ENCODE measurements around the gene ATPAF2.
A peak's percentile ranks its signal among the peaks of the same experiment; 100 is the strongest.

The ATPAF2 gene

DNA sequence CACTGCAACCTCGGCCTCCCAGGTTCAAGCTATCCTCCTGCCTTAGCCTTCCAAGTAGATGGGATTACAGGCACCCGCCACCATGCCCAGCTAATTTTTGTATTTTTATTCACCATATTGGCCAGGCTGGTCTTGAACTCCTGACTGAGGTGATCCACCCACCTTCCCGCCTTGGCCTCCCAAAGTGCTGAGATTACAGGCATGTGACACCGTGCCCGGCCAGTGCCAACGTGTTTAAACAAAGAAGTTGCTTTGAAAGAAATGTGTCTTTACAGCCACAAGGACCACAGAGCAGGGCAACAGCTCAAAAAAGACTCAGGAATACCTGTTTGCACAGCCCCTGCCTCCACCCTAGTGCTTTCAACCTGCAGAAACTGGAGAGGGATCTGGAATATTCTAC is 25.0 kb downstream of the ATPAF2 start:
- TF ChIP-seq, protein P1, sequence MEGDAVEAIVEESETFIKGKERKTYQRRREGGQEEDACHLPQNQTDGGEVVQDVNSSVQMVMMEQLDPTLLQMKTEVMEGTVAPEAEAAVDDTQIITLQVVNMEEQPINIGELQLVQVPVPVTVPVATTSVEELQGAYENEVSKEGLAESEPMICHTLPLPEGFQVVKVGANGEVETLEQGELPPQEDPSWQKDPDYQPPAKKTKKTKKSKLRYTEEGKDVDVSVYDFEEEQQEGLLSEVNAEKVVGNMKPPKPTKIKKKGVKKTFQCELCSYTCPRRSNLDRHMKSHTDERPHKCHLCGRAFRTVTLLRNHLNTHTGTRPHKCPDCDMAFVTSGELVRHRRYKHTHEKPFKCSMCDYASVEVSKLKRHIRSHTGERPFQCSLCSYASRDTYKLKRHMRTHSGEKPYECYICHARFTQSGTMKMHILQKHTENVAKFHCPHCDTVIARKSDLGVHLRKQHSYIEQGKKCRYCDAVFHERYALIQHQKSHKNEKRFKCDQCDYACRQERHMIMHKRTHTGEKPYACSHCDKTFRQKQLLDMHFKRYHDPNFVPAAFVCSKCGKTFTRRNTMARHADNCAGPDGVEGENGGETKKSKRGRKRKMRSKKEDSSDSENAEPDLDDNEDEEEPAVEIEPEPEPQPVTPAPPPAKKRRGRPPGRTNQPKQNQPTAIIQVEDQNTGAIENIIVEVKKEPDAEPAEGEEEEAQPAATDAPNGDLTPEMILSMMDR (conservative IDR thresholded peaks at IDR 0.05; ENCODE audit: low read depth, low read length), result no peak
- DNase-seq (ENCODE audit: low read depth), result no peak
- H3K4me3 ChIP-seq (ENCODE audit: low read depth, low read length), result no peak overlapping the region

DNA sequence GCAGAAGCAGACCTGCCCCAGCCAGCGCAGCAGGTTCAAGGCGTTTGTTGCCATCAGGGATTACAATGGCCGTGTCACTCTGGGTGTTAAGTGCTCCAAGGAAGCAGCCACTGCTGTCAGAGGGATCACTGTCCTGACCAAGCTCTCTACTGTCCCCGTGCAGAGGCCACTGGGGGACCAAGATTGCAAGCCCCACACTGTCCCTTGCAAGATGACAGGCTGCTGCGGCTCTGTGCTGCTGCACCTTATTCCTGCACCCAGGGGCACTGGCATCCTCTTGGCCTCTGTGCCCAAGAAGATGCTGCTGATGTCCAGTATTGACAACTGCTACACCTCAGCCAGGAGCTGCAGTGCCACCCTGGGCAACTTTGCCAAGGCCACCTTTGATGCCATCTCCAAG is 27.7 kb downstream of the ATPAF2 start:
- DNase-seq (ENCODE audit: low read depth), result no peak

DNA sequence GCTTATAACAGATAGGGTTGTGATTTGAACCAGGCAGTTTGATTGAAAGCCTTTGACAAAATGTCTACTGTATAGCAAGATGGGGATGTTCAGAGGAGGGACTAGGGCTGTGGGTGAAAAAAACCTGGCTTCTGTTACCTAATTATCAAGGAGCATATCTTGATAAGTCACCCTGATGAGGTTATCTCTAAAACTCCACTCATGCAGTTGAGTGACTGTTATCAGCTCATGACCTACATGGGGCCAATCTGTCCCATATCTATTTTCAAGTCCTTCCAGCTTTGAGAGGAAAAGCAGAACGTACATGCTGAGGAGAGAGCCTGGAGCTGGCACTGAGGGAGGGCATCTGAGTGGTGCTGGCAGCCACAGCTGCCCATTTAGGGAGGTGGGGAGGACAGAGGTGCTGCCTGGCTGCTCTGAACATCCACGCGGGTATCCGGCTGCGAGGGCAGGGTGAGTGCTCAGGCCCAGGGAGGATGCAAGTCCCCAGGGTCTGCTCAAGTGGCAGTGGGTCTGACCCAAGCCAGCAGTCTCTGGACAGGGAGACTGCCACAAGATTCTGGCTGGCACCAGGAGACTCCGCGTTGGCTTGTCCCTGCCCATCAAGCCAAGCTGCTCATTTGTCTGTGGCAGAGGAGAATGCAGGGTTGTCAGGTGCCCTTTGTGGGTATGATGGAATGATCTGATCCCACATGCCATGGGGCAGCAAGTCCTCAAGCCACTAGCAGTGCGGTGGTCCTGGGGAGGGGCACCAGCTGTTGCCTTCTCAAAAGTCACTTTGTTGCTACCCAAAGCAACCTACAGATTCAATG is 29.2 kb downstream of the ATPAF2 start:
- TF ChIP-seq, protein P1 (conservative IDR thresholded peaks at IDR 0.05; ENCODE audit: low read depth, low read length), result no peak
- no peak overlapping the region for H3K4me3 ChIP-seq (ENCODE audit: low read depth, low read length)
- DNase-seq (ENCODE audit: low read depth), result no peak

More for the DNA sequence above, 27.7 kb downstream of the ATPAF2 start:
- H3K4me3 ChIP-seq (ENCODE audit: low read depth, low read length), result no peak overlapping the region
- TF ChIP-seq, protein P1 (conservative IDR thresholded peaks at IDR 0.05; ENCODE audit: low read depth, low read length), result no peak

DNA sequence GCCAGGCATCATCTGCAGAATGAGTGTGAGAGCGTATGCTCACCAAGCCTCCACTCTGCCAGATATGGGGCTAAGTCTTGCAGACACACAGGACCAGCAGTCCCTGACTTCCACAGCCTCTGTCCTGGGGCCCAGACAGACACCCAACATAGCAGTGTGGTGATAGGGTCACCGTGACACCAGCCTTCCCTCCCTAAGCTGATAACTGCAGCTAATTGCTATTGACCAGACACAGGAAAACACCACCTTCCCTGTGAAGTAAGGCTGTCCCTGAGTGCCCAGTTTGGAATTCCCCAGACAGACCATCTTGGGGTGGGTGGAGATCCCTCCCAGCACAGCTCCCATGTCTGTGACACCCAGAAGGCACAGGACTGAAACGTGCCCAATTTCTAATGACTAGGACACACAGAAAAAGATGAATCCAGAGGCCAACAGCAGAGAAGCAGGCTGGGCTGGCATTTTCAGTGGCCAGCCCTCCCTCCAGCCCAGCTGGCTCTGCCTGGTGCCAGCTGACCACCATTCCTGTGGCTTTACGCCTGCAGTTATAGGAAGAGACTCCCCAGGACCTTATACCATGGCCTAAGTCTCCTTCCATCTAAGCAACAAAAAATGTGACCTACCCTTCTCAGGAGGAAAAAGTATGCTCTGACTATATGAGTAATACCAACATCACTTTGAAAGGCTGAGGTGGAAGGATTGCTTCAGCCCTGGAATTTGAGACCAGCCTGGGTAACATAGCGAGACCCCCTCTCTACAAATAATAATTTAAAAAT is 30.3 kb downstream of the ATPAF2 start:
- TF ChIP-seq, protein P1 (conservative IDR thresholded peaks at IDR 0.05; ENCODE audit: low read depth, low read length), result no peak
- peak; percentile 80 for DNase-seq (ENCODE audit: low read depth)

DNA sequence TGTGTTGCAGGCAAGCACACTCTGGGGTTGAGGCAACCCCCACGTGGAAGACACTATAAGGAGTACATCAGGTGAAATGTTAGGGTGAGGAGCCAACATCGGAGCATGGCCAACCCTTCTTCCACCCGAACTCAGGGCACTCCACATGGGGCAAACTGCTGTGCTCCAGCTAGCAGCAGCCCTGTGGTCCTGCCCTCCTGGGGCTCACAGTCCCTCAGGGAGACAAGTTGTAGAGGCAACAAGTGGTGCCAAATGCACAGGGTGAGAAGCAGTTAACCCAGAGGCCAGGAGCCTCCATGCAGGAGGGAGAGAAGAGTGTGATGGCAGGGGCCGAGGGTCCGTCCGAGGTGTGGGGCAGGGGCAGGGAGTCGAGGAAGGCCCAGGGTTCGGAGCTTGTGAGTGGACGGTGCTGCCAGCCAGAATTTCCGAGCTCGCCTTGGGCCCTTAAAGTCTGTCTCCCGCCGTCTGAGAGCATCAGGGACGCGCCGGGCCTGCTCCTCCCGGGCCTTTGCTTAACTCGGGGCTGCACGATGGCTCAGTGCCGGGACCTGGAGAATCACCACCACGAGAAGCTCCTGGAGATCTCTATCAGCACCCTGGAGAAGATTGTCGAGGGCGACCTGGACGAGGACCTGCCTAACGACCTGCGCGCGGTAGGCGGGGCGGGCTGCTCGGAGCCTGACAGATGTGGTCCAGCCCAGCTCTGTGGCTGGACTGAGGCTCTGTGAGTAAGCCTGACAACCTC is 32.3 kb downstream of the ATPAF2 start:
- TF ChIP-seq, protein P1 (conservative IDR thresholded peaks at IDR 0.05; ENCODE audit: low read depth, low read length), result no peak
- DNase-seq (ENCODE audit: low read depth), result no peak
- H3K4me3 ChIP-seq (ENCODE audit: low read depth, low read length), result no peak overlapping the region

More for the DNA sequence above, 30.3 kb downstream of the ATPAF2 start:
- H3K4me3 ChIP-seq (ENCODE audit: low read depth, low read length), result no peak overlapping the region

DNA sequence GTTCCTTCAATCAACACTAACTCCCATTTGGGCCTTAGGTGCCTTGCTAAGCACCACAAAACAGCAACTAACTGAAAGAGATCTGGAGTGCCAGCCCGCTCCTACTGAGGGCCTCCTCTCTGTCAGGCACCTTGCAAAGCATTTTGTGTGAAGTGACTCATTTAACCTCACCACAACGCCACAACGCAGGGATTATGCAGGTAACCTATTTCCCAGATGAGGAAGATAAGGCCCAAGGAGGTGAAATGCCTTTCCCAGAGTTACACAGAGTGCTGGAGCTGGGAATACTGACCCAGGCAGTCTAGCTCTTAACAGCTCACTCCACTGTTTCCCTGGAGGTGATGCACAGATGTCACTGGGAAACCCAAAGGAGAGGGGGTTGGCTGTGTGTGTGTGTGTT is 33.5 kb downstream of the ATPAF2 start:
- TF ChIP-seq, protein P1 (conservative IDR thresholded peaks at IDR 0.05; ENCODE audit: low read depth, low read length), result no peak
- H3K4me3 ChIP-seq (ENCODE audit: low read depth, low read length), result no peak overlapping the region

More for the DNA sequence above, 33.5 kb downstream of the ATPAF2 start:
- DNase-seq (ENCODE audit: low read depth), result no peak

Data from choroid plexus epithelial cell (primary cell).